GM10266 (cell line): ENCODE results near the gene BEST1.

ENCODE experiments used
- DNase-seq: peaks from one replicate; pipeline ENCODE4 v3.0.0; 2012; ENCODE audit errors: extremely low spot score
- TF ChIP-seq, protein P1 (sequence below): IDR thresholded peaks from 2 replicates; pipeline ENCODE4 v1.5.1; 2012; ENCODE audit warnings: mild to moderate bottlenecking, low read depth; ENCODE audit not compliant: control insufficient read depth, insufficient read depth; ENCODE audit errors: missing control alignments

Gene BEST1

GRCh38 chr11:61906522-61906909 lies 43.6 kb upstream of the BEST1 start:
- no peak for DNase-seq
- TF ChIP-seq, protein P1, sequence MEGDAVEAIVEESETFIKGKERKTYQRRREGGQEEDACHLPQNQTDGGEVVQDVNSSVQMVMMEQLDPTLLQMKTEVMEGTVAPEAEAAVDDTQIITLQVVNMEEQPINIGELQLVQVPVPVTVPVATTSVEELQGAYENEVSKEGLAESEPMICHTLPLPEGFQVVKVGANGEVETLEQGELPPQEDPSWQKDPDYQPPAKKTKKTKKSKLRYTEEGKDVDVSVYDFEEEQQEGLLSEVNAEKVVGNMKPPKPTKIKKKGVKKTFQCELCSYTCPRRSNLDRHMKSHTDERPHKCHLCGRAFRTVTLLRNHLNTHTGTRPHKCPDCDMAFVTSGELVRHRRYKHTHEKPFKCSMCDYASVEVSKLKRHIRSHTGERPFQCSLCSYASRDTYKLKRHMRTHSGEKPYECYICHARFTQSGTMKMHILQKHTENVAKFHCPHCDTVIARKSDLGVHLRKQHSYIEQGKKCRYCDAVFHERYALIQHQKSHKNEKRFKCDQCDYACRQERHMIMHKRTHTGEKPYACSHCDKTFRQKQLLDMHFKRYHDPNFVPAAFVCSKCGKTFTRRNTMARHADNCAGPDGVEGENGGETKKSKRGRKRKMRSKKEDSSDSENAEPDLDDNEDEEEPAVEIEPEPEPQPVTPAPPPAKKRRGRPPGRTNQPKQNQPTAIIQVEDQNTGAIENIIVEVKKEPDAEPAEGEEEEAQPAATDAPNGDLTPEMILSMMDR, result no peak

- DNase-seq, result no peak
- TF ChIP-seq, protein P1, result no peak
Measured at GRCh38 chr11:61907282-61907681, 42.9 kb upstream of the BEST1 start.

DNA sequence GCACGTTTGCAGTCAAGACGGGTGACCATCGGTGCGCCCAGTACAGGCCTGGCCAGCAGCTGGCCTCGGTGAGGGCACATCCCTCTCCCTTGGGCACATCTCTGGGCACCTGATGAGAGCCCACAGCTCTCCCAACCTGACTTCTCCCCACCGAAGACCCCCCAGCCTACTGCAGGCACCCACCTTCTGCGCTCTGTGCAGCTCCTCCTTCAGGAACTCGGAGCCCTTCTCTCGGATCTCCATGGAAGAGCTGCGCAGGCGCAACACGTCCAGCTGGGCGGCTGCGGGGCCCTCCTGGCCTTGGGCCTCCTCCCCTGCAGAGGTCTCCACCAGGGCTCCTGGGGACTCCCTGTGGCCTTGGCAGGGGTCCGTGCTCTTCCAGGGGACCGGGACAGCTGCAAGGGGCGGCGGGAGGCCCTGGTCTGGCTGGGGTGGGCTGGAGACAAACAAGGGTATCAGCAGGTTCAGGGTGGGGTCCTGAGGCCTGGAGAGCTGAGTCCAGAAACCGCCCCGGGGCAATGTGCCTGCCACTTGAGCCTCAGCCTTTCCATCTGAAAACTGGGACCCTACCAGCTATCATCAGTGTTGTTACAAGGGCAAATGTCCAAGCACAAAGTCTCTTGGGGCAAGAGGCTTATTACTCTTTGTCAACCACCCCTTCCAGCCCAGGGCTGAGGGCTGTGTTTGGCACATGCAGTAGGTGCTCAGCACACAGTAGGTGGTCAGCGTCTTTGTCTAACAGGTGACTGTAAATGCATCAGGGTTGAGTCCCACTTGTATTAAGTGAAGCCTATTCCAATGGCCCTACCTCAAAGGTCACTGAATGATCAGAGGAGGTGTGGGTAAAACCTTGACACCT lies 42.1 kb upstream of the BEST1 start:
- TF ChIP-seq, protein P1, result no peak
- no peak for DNase-seq

GRCh38 chr11:61908730-61909316 lies 41.3 kb upstream of the BEST1 start:
- DNase-seq, result no peak
- TF ChIP-seq, protein P1, result no peak

- no peak for DNase-seq
- TF ChIP-seq, protein P1, result no peak
Measured at GRCh38 chr11:61910187-61911127, 39.7 kb upstream of the BEST1 start.

GRCh38 chr11:61911128-61911700 lies 38.9 kb upstream of the BEST1 start:
- no peak for DNase-seq
- TF ChIP-seq, protein P1, result no peak
